Measurements from ENCODE around the gene IGFBP7. TPM values are rescaled to one million over a fixed set of nuclear protein-coding genes. Genes with fewer than 3 reads are reported as not detected.

The IGFBP7 gene
- total and polyA plus RNA-seq, 10 of the 15 experiments (the other 5 are each of a cell fraction or from before 2014, with no cell fraction given), result 0.69 to 1.9 (median 1.4) TPM; not detected in 5

DNA sequence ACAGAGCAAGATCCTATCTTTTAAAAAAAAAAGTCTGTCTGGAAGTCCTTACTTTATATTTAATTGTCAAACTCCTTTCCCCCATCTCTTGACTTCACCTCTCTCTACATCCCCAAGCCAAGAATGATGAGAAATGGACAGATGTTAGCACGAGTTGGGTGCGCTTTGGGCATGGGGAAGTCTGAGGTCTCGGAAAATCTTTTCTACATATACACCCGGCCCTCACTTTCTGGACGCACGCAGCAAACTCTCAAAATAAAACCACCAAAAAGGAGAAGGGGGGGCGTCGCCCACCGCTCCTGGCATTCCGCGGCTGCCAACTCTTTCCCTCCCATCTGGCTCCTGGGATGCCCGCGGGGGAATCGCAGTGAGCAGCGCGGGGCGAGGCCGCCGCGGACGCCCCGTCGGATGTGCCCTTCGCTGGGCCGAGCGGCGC lies 756 bp downstream of the IGFBP7 start (continued):
- TF ChIP-seq, protein P1, sequence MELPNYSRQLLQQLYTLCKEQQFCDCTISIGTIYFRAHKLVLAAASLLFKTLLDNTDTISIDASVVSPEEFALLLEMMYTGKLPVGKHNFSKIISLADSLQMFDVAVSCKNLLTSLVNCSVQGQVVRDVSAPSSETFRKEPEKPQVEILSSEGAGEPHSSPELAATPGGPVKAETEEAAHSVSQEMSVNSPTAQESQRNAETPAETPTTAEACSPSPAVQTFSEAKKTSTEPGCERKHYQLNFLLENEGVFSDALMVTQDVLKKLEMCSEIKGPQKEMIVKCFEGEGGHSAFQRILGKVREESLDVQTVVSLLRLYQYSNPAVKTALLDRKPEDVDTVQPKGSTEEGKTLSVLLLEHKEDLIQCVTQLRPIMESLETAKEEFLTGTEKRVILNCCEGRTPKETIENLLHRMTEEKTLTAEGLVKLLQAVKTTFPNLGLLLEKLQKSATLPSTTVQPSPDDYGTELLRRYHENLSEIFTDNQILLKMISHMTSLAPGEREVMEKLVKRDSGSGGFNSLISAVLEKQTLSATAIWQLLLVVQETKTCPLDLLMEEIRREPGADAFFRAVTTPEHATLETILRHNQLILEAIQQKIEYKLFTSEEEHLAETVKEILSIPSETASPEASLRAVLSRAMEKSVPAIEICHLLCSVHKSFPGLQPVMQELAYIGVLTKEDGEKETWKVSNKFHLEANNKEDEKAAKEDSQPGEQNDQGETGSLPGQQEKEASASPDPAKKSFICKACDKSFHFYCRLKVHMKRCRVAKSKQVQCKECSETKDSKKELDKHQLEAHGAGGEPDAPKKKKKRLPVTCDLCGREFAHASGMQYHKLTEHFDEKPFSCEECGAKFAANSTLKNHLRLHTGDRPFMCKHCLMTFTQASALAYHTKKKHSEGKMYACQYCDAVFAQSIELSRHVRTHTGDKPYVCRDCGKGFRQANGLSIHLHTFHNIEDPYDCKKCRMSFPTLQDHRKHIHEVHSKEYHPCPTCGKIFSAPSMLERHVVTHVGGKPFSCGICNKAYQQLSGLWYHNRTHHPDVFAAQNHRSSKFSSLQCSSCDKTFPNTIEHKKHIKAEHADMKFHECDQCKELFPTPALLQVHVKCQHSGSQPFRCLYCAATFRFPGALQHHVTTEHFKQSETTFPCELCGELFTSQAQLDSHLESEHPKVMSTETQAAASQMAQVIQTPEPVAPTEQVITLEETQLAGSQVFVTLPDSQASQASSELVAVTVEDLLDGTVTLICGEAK (IDR thresholded peaks at IDR 0.05; ENCODE audit: borderline replicate concordance), result no peak
- no peak for TF ChIP-seq RFX5 (IDR thresholded peaks at IDR 0.05; ENCODE audit: low read depth, low read length)
- TF ChIP-seq, protein P2, sequence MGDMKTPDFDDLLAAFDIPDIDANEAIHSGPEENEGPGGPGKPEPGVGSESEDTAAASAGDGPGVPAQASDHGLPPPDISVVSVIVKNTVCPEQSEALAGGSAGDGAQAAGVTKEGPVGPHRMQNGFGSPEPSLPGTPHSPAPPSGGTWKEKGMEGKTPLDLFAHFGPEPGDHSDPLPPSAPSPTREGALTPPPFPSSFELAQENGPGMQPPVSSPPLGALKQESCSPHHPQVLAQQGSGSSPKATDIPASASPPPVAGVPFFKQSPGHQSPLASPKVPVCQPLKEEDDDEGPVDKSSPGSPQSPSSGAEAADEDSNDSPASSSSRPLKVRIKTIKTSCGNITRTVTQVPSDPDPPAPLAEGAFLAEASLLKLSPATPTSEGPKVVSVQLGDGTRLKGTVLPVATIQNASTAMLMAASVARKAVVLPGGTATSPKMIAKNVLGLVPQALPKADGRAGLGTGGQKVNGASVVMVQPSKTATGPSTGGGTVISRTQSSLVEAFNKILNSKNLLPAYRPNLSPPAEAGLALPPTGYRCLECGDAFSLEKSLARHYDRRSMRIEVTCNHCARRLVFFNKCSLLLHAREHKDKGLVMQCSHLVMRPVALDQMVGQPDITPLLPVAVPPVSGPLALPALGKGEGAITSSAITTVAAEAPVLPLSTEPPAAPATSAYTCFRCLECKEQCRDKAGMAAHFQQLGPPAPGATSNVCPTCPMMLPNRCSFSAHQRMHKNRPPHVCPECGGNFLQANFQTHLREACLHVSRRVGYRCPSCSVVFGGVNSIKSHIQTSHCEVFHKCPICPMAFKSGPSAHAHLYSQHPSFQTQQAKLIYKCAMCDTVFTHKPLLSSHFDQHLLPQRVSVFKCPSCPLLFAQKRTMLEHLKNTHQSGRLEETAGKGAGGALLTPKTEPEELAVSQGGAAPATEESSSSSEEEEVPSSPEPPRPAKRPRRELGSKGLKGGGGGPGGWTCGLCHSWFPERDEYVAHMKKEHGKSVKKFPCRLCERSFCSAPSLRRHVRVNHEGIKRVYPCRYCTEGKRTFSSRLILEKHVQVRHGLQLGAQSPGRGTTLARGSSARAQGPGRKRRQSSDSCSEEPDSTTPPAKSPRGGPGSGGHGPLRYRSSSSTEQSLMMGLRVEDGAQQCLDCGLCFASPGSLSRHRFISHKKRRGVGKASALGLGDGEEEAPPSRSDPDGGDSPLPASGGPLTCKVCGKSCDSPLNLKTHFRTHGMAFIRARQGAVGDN (IDR thresholded peaks at IDR 0.05), result no peak

DNA sequence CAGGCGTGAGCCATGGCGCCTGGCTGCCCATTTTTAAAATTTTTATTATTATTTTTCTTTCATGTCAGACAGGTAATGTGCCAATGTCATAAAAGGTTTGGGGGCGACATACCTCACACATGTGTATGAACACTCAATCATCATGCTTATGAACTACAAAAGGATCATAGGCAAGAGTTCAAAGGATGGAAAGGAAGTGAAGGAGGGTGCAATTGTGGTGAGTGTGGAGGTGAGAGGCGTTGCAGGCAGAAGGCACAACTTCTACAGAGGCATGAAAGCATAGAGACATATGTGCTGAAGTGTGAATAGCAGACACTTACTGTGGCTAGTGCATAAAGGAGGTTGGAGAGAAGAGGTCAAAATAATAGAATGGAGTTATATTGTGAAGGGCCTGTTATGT lies 4.0 kb downstream of the IGFBP7 start:
- Histone ChIP-seq H3K36me3 (ENCODE audit: control insufficient read depth in 2 of 2, insufficient read depth in 2 of 2, low read length in 1 of 2) (no peaks in the 10 kb centered on the region), H3K27ac (ENCODE audit: control insufficient read depth, insufficient read depth) (no peak overlapping the region), H3K4me2 (ENCODE audit: control insufficient read depth, insufficient read depth) (no peak overlapping the region), H3K27me3 (replicated peaks in 1 of 2; ENCODE audit: control insufficient read depth in 2 of 2, insufficient read depth in 2 of 2, low read length in 1 of 2) (peaks cover 5 to 8% of the 10 kb centered on the region in 2 experiments), H2AFZ (ENCODE audit: control insufficient read depth, low read depth, low read length) (no peak overlapping the region), H3K4me3 (no peak overlapping the region), H3K79me2 (ENCODE audit: control insufficient read depth, insufficient read depth, low read length) (no peaks in the 10 kb centered on the region), H4K20me1 (ENCODE audit: control insufficient read depth, insufficient read depth) (no peaks in the 10 kb centered on the region), H3K4me1 (ENCODE audit: control insufficient read depth, insufficient read depth, low read length) (no peaks in the 10 kb centered on the region), H3K9me3 (replicated peaks; ENCODE audit: control insufficient read depth, insufficient read depth, low read length) (no peaks in the 10 kb centered on the region), H3K9ac (ENCODE audit: control insufficient read depth, insufficient read depth, low read length) (no peak overlapping the region)
- no TSS peak for BruUV-seq (replicated peaks)
- ATAC-seq (no peak), DNase-seq (ENCODE audit: low read depth, low spot score) (no peak), FAIRE-seq (no peak)
- ChIA-PET SMC1A (ENCODE audit: uncharacterized antibody, unreplicated experiment) (no interaction called here), CTCF (no interaction called here), POLR2A (no interaction called here), RAD21 (ENCODE audit: unreplicated experiment) (no interaction called here)
- WGBS (ENCODE audit: insufficient coverage, insufficient replicate concordance, low lambda C conversion rate, missing lambda C conversion rate), result 31% methylated on average over 4 of the region's 4 CpGs
- in situ Hi-C loops (cut with MboI), result no loop called here
- TF ChIP-seq TCF7 (IDR thresholded peaks at IDR 0.05; ENCODE audit: borderline replicate concordance), result no peak
- intact Hi-C loops (cut with micrococcal nuclease; ENCODE audit: unreplicated experiment), result no loop called here

Data from GM12878 (cell line).